HepG2 (cell line): Measurements from ENCODE around the gene PRKG1.

Source experiments
- ARHGAP35 ChIP-seq: sonication (generic); formaldehyde crosslinking; IDR thresholded peaks from 2 replicates; pipeline ENCODE4 v1.9.0; 2022; ENCODE audit warnings: mild to moderate bottlenecking, inconsistent platforms, moderate library complexity, missing genetic modification reagents, borderline replicate concordance
- CBX2 ChIP-seq, 2 experiments: fragments of 200-600 bp in 1 of 2; sonication (generic); formaldehyde crosslinking in 1 of 2; IDR thresholded peaks; 2 replicates each; pipeline versions ENCODE4 v1.7.0 to v1.8.1; 2018 to 2022; ENCODE audit warnings: low read depth in 2 of 2, low read length in 1 of 2, mild to moderate bottlenecking in 1 of 2, missing genetic modification reagents in 1 of 2
- IKZF1 ChIP-seq: fragments of 450-650 bp; IDR thresholded peaks from 2 replicates; pipeline ENCODE4 v1.7.1; 2016
- POLR2A ChIP-seq, 2 experiments: IDR thresholded peaks; 2 replicates each; pipeline ENCODE4 v1.6.1; 2011; ENCODE audit warnings: low read depth in 2 of 2, low read length in 2 of 2, mild to moderate bottlenecking in 1 of 2, moderate library complexity in 1 of 2; ENCODE audit not compliant: insufficient read depth in 1 of 2
- ZNF468 ChIP-seq: sonication (generic); formaldehyde crosslinking; IDR thresholded peaks from 2 replicates; pipeline ENCODE4 v1.8.0; 2022; ENCODE audit warnings: mild to moderate bottlenecking, moderate library complexity, missing genetic modification reagents

GRCh38 chr10:51169111-51169510 is 94.8 kb downstream of the PRKG1 start:
- TF ChIP-seq POLR2A (IDR thresholded peaks at IDR 0.05; ENCODE audit: insufficient read depth in 1 of 2, low read depth in 2 of 2, low read length in 2 of 2) (no peak), IKZF1 (no peak), ZNF468 (CRISPR knock-in tag) (no peak), CBX2 (IDR thresholded peaks at IDR 0.05; ENCODE audit: low read depth, low read length) (no peak), CBX2 (CRISPR knock-in tag; IDR thresholded peaks at IDR 0.05; ENCODE audit: low read depth) (no peak), ARHGAP35 (CRISPR knock-in tag) (no peak)
